Transverse colon (tissue), 4 donors: ENCODE measurements around the gene ARHGEF26. TPM values are rescaled to one million over a fixed set of nuclear protein-coding genes. Genes with fewer than 3 reads are reported as not detected.

Source experiments
- DNase-seq: peaks from one replicate; pipeline ENCODE4 v3.0.0-alpha.2; 2019
- H3K27ac ChIP-seq, 4 donors: fragments of 200-600 bp; sonication (generic); 2 replicates each; pipeline ENCODE4 v1.5.1; 2016 to 2018; ENCODE audit warnings: inconsistent platforms in 4 of 4
- H3K27me3 ChIP-seq: fragments of 200-600 bp; sonication (generic); 2 replicates; pipeline ENCODE4 v1.5.1; 2017; ENCODE audit warnings: inconsistent platforms
- H3K36me3 ChIP-seq, 4 donors: fragments of 200-600 bp; sonication (generic); 2 replicates each; pipeline ENCODE4 v1.5.1; 2017 to 2019; ENCODE audit warnings: inconsistent platforms in 4 of 4
- H3K4me1 ChIP-seq, 4 donors: fragments of 200-600 bp; sonication (generic); 2 replicates each; pipeline ENCODE4 v1.5.1; 2017 to 2020; ENCODE audit warnings: inconsistent platforms in 4 of 4
- H3K4me3 ChIP-seq, 4 donors: fragments of 200-600 bp; sonication (generic); 1 replicate in 1 of 4; 2 replicates in 3 of 4; pipeline versions ENCODE4 v1.5.1 to v1.6.1; 2017 to 2019; ENCODE audit warnings: inconsistent platforms in 4 of 4
- H3K9me3 ChIP-seq, 2 donors: fragments of 200-600 bp; sonication (generic); 2 replicates each; pipeline ENCODE4 v1.5.1; 2017 to 2019; ENCODE audit warnings: inconsistent platforms in 2 of 2
- EP300 ChIP-seq: sonication (generic); formaldehyde crosslinking; IDR thresholded peaks from one replicate; pipeline ENCODE4 v1.6.1; 2017; ENCODE audit warnings: antibody characterized with exemption, low read depth
- POLR2A ChIP-seq: fragments of 450-650 bp; IDR thresholded peaks from one replicate; pipeline ENCODE4 v1.6.1; 2016; ENCODE audit warnings: antibody characterized with exemption, mild to moderate bottlenecking, moderate library complexity
- POLR2AphosphoS5 ChIP-seq, 3 donors: sonication (generic); formaldehyde crosslinking; IDR thresholded peaks; one replicate each; pipeline ENCODE4 v1.6.1; 2016; ENCODE audit warnings: antibody characterized with exemption in 3 of 3
- WGBS, 2 donors: methylation state at CpG; one replicate each; pipeline ENCODE4 v1.1.5; 2018; ENCODE audit warnings: low coverage in 1 of 2; 5-methylcytosine and 5-hydroxymethylcytosine counted together
- in situ Hi-C, 4 donors: fragments of 200-750 bp; cut with MboI; loops; one replicate each; pipeline versions ENCODE4 v1.15.0 to v1.15.1; 2017; ENCODE audit warnings: low sequenced_read_pairs in 3 of 4, low pct_ligation_motif_present in 1 of 4, low pct_unique_long_range_greater_than_20kb in 1 of 4
- intact Hi-C: fragments of 100-400 bp; cut with DNase I; formaldehyde crosslinking; loops from one replicate; pipeline ENCODE4 v1.15.1; 2023; ENCODE audit warnings: low total_unique reads
- total RNA-seq, 4 donors: library from RNA; depleted of rRNA; stranded (reverse); fragments of >200 nt; gene quantifications; one replicate each; pipeline ENCODE4 v1.1.0, GENCODE V29; 2016
- TF ChIP-seq, protein P1 (sequence below), 5 experiments: fragments of 200-600 bp in 3 of 5; fragments of 450-650 bp in 2 of 5; sonication (generic) in 3 of 5; IDR thresholded peaks; 1 replicate in 2 of 5; 2 replicates in 3 of 5; pipeline ENCODE4 v1.5.1; 2016 to 2017; ENCODE audit warnings: antibody characterized with exemption in 5 of 5, inconsistent platforms in 3 of 5, mild to moderate bottlenecking in 2 of 5, moderate library complexity in 1 of 5

The ARHGEF26 gene
- total RNA-seq, 4 donors from 2014 or later, result 8.6 to 15.0 (median 13.2) TPM

GRCh38 chr3:154089421-154090420, 31.5 kb upstream of the ARHGEF26 start:
- no peak for DNase-seq
- in situ Hi-C loops (loop anchor here in 2 of 4 donors (10.0 kb wide), 1 partner anchor 165 kb away; no protein-coding TSS in a partner anchor), intact Hi-C loops (no loop called here)
- Histone ChIP-seq H3K4me3 (no peak overlapping the region), H3K36me3 (no peaks in the 10 kb centered on the region), H3K27me3 (no peaks in the 10 kb centered on the region), H3K9me3 (no peaks in the 10 kb centered on the region), H3K27ac (no peak overlapping the region), H3K4me1 (peaks cover 0 to 3% (median 0%) of the 10 kb centered on the region in 4 donors)
- WGBS, 2 donors, result 40 to 64% methylated on average over 7 to 14 of the region's 14 CpGs
- no peak for TF ChIP-seq EP300
- TF ChIP-seq, protein P1, sequence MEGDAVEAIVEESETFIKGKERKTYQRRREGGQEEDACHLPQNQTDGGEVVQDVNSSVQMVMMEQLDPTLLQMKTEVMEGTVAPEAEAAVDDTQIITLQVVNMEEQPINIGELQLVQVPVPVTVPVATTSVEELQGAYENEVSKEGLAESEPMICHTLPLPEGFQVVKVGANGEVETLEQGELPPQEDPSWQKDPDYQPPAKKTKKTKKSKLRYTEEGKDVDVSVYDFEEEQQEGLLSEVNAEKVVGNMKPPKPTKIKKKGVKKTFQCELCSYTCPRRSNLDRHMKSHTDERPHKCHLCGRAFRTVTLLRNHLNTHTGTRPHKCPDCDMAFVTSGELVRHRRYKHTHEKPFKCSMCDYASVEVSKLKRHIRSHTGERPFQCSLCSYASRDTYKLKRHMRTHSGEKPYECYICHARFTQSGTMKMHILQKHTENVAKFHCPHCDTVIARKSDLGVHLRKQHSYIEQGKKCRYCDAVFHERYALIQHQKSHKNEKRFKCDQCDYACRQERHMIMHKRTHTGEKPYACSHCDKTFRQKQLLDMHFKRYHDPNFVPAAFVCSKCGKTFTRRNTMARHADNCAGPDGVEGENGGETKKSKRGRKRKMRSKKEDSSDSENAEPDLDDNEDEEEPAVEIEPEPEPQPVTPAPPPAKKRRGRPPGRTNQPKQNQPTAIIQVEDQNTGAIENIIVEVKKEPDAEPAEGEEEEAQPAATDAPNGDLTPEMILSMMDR (IDR thresholded peaks at IDR 0.05), result no peak
- no peak for TF ChIP-seq POLR2AphosphoS5 (IDR thresholded peaks at IDR 0.05)
- no peak for TF ChIP-seq POLR2A

DNA sequence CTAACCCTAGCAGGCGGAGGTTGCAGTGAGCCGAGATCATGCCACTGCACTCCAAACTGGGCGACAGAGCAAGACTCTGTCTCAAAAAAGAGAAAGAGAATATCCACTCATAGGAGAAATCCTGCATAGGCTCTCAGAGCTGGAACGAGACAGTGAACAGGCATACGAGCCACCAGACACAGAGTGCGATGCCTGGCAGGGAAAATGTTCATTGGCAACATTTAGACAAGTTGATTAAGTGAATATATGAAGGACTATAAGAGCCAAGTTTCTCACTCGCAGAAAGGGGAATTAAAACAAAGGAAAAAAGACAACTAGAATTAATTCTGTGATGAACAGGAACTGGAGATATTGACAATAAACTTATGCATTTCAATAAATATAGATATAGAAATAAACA, 27.1 kb upstream of the ARHGEF26 start:
- in situ Hi-C loops (loop anchor here in 2 of 4 donors (10.0 kb wide), 1 partner anchor 161 kb away; no protein-coding TSS in a partner anchor), intact Hi-C loops (no loop called here)
- H3K36me3 ChIP-seq, result no peaks in the 10 kb centered on the region
- no peaks in the 10 kb centered on the region for H3K9me3 ChIP-seq
- 69 to 74% methylated on average over 4 to 7 of the region's 7 CpGs for WGBS, 2 donors
- no peak overlapping the region for H3K4me3 ChIP-seq
- no peak for TF ChIP-seq POLR2AphosphoS5 (IDR thresholded peaks at IDR 0.05)
- no peak for TF ChIP-seq EP300
- no peak for TF ChIP-seq POLR2A
- TF ChIP-seq, protein P1 (IDR thresholded peaks at IDR 0.05), result no peak
- peaks cover 0 to 3% (median 0%) of the 10 kb centered on the region in 4 donors for H3K4me1 ChIP-seq
- H3K27me3 ChIP-seq, result no peaks in the 10 kb centered on the region
- DNase-seq, result no peak
- H3K27ac ChIP-seq, result peak overlapping the region in 3 of 4 donors; percentile 5 to 39 (median 12)

DNA sequence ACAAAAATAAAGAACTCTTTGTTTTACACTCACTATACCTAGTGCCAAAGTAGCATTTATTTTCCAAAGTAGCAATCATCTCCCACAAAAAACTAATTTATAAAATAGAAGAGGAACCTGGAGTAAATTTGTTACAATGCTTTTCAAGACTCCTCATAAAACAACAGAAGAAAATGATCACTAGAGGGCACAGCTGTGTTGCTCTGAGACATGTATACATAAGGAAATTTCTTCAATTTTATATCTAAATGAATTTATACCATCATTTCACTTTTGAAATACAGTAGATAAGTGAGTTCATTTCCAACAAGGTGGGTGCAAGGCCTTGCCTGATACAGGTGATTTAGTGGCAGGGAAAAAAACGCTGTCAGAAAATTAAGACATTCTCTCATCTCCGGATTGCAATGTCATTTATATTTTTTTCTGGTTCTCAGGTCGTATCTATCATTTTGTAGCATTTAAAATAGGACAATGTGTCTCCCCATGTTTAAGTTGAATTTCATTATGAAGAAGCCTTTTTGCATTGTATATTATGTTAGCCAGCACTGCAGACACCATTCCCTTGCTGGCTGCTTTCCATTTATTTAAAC, 25.3 kb upstream of the ARHGEF26 start:
- TF ChIP-seq POLR2A, result no peak
- TF ChIP-seq, protein P1 (IDR thresholded peaks at IDR 0.05), result peak; percentile 31 to 52 (median 44)
- WGBS, 2 donors, result 68 to 75% methylated on average over 3 of the region's 3 CpGs
- Histone ChIP-seq H3K36me3 (no peaks in the 10 kb centered on the region), H3K4me1 (no peaks in the 10 kb centered on the region), H3K9me3 (no peaks in the 10 kb centered on the region), H3K4me3 (no peak overlapping the region), H3K27me3 (no peaks in the 10 kb centered on the region), H3K27ac (no peak overlapping the region)
- in situ Hi-C loops (loop anchor here (5.0 to 10.0 kb wide), 2 partner anchors 156 to 159 kb away; no protein-coding TSS in a partner anchor), intact Hi-C loops (no loop called here)
- DNase-seq, result no peak

DNA sequence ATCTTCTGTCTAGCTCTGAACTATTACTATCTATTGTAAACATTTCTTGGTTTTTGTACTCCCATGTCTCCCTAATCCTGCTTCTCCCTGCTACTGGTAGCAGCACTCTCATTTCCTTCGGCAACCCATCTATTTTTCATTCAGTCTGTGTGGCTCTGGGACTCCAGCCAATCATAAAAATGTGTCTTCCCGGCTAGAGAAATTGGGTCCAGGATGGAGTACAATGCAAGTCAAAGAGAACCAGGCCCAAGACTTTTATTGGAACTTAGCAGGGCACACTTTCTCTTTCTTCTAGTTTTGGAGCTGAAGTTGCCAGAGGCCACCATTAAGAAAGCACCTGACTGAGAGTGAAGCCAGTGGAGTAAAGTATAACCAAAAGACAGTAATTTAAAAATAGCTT, 22.8 kb upstream of the ARHGEF26 start:
- Histone ChIP-seq H3K27ac (peak overlapping the region in 1 of 4 donors; percentile 12), H3K9me3 (no peaks in the 10 kb centered on the region), H3K36me3 (no peaks in the 10 kb centered on the region), H3K4me3 (no peak overlapping the region), H3K4me1 (no peaks in the 10 kb centered on the region), H3K27me3 (no peaks in the 10 kb centered on the region)
- TF ChIP-seq, protein P1 (IDR thresholded peaks at IDR 0.05), result no peak
- no peak for TF ChIP-seq EP300
- no peak for TF ChIP-seq POLR2AphosphoS5 (IDR thresholded peaks at IDR 0.05)
- TF ChIP-seq POLR2A, result no peak
- no peak for DNase-seq
- WGBS, 2 donors, result 59 to 68% methylated on average over 2 of the region's 2 CpGs
- in situ Hi-C loops, result loop anchor here (5.0 to 10.0 kb wide), 2 partner anchors 154 to 156 kb away; no protein-coding TSS in a partner anchor
- intact Hi-C loops, result no loop called here
